A549 (cell line): ENCODE results near the gene HSPH1. TPM values are rescaled to one million over a fixed set of nuclear protein-coding genes. Genes with fewer than 3 reads are reported as not detected.

Experiments used
- ATAC-seq, 2 experiments: fragments of 200-7000 bp in 1 of 2; fragments of >200 bp in 1 of 2; cut with Nextera tagmentation in 1 of 2; cut with Tn5 transposase in 1 of 2; 3 replicates each; pipeline versions ENCODE4 v1.8.0 to v1.9.1; 2018 to 2020; ENCODE audit warnings: mild to moderate bottlenecking in 1 of 2, moderate library complexity in 1 of 2
- CTCF ChIA-PET: fragments of 300-600 bp; sonication (Branson Sonifier 250); formaldehyde crosslinking; extraction: SDS; loops from one replicate; lab custom pipeline; 2021; ENCODE audit warnings: antibody characterized with exemption, inconsistent platforms; lab: Yijun Ruan, JAX
- POLR2A ChIA-PET: fragments of 350-600 bp; formaldehyde crosslinking; extraction: SDS; loops from one replicate; lab custom pipeline; 2021; ENCODE audit warnings: antibody characterized with exemption, inconsistent platforms; lab: Yijun Ruan, JAX
- DNase-seq, 2 experiments: peaks; one replicate each; pipeline versions ENCODE4 v3.0.0 to v3.0.0-alpha.2; 2011 to 2016; ENCODE audit warnings: low read depth in 1 of 2, low spot score in 1 of 2
- FAIRE-seq: peaks from 2 replicates; lab custom pipeline; 2011; peaks lifted over from hg19 to GRCh38; lab: Jason Lieb, UNC
- H3K27ac ChIP-seq, 2 experiments: fragments of >200 bp; sonication (Bioruptor Twin); formaldehyde crosslinking; 3 replicates each; pipeline ENCODE4 v1.5.1; 2016 to 2017
- H3K4me1 ChIP-seq: fragments of >200 bp; sonication (Bioruptor Twin); formaldehyde crosslinking; 3 replicates; pipeline ENCODE4 v1.6.1; 2016
- H3K4me2 ChIP-seq: fragments of >200 bp; sonication (Bioruptor Twin); formaldehyde crosslinking; 3 replicates; pipeline ENCODE4 v1.6.1; 2016
- H3K4me3 ChIP-seq: fragments of >200 bp; sonication (Bioruptor Twin); formaldehyde crosslinking; 3 replicates; pipeline ENCODE4 v1.5.1; 2016
- H3K9me3 ChIP-seq: fragments of >200 bp; sonication (Bioruptor Twin); formaldehyde crosslinking; 3 replicates; pipeline ENCODE4 v1.6.1; 2016
- CBX8 ChIP-seq: fragments of 200-600 bp; sonication (generic); IDR thresholded peaks from 2 replicates; pipeline ENCODE4 v1.6.1; 2016
- CEBPB ChIP-seq, 2 experiments: fragments of >200 bp in 1 of 2; sonication (Bioruptor Twin) in 1 of 2; formaldehyde crosslinking in 1 of 2; IDR thresholded peaks; 2 replicates each; pipeline ENCODE4 v1.6.1; 2012 to 2016
- CHD4 ChIP-seq: fragments of 200-600 bp; sonication (generic); IDR thresholded peaks from 2 replicates; pipeline ENCODE4 v1.6.1; 2016; ENCODE audit warnings: antibody characterized with exemption, mild to moderate bottlenecking, borderline replicate concordance
- EHMT2 ChIP-seq: fragments of 200-600 bp; sonication (generic); IDR thresholded peaks from 2 replicates; pipeline ENCODE4 v1.6.1; 2016; ENCODE audit warnings: antibody characterized with exemption, low read depth, mild to moderate bottlenecking, moderate library complexity
- EP300 ChIP-seq, 2 experiments: fragments of >200 bp; sonication (Bioruptor Twin); formaldehyde crosslinking; IDR thresholded peaks; 2 replicates in 1 of 2; 3 replicates in 1 of 2; pipeline ENCODE4 v1.6.1; 2016 to 2017
- ESRRA ChIP-seq: fragments of 150-350 bp; IDR thresholded peaks from 2 replicates; pipeline ENCODE4 v1.6.1; 2014; ENCODE audit warnings: mild to moderate bottlenecking, low read length, borderline replicate concordance
- FOSB ChIP-seq: fragments of 250-450 bp; sonication (Bioruptor Pico); IDR thresholded peaks from 2 replicates; pipeline ENCODE4 v1.5.0; 2020; ENCODE audit warnings: mild to moderate bottlenecking, moderate library complexity
- HEYL ChIP-seq: fragments of 250-450 bp; sonication (Bioruptor Pico); IDR thresholded peaks from 2 replicates; pipeline ENCODE4 v1.8.0; 2021; ENCODE audit warnings: mild to moderate bottlenecking, moderate library complexity
- HOXA7 ChIP-seq: fragments of 250-450 bp; sonication (Bioruptor Pico); IDR thresholded peaks from 2 replicates; pipeline ENCODE4 v1.5.0; 2020; ENCODE audit warnings: mild to moderate bottlenecking, moderate library complexity
- HOXB5 ChIP-seq: fragments of 250-450 bp; sonication (Bioruptor Pico); IDR thresholded peaks from 2 replicates; pipeline ENCODE4 v1.5.0; 2020; ENCODE audit warnings: mild to moderate bottlenecking, moderate library complexity
- JUN ChIP-seq, 2 experiments: fragments of >200 bp; sonication (Bioruptor Twin); formaldehyde crosslinking; IDR thresholded peaks; 2 replicates in 1 of 2; 3 replicates in 1 of 2; pipeline ENCODE4 v1.6.1; 2016 to 2017
- KDM1A ChIP-seq: fragments of 200-600 bp; sonication (generic); IDR thresholded peaks from 2 replicates; pipeline ENCODE4 v1.6.1; 2016; ENCODE audit warnings: low read depth, mild to moderate bottlenecking
- MYC ChIP-seq: IDR thresholded peaks from 2 replicates; pipeline ENCODE4 v1.6.1; 2012; ENCODE audit warnings: mild to moderate bottlenecking, inconsistent platforms, low read length, improper control_type of control experiment, borderline replicate concordance
- NFE2L2 ChIP-seq: fragments of 150-350 bp; conservative IDR thresholded peaks from 2 replicates; pipeline ENCODE4 v1.6.1; 2014; ENCODE audit warnings: low read length
- NR3C1 ChIP-seq: fragments of >200 bp; sonication (Bioruptor Twin); formaldehyde crosslinking; IDR thresholded peaks from 3 replicates; pipeline ENCODE4 v1.6.1; 2017
- PHF8 ChIP-seq: fragments of 200-600 bp; sonication (generic); IDR thresholded peaks from 2 replicates; pipeline ENCODE4 v1.6.1; 2016; ENCODE audit warnings: low read depth, mild to moderate bottlenecking, antibody characterized with exemption, moderate library complexity, borderline replicate concordance
- POLR2A ChIP-seq: IDR thresholded peaks from 2 replicates; pipeline ENCODE4 v1.6.1; 2012; ENCODE audit warnings: mild to moderate bottlenecking, low read length
- POLR2AphosphoS2 ChIP-seq: conservative IDR thresholded peaks from 2 replicates; pipeline ENCODE4 v1.6.1; 2012; ENCODE audit warnings: low read length, improper control_type of control experiment, inconsistent platforms
- RAD21 ChIP-seq, 2 experiments: fragments of >200 bp in 1 of 2; sonication (Bioruptor Twin) in 1 of 2; formaldehyde crosslinking in 1 of 2; IDR thresholded peaks in 1 of 2; conservative IDR thresholded peaks in 1 of 2; 2 replicates in 1 of 2; 3 replicates in 1 of 2; pipeline ENCODE4 v1.6.1; 2012 to 2018; ENCODE audit warnings: inconsistent platforms in 1 of 2
- RARB ChIP-seq: fragments of 250-450 bp; sonication (Bioruptor Pico); IDR thresholded peaks from 2 replicates; pipeline ENCODE4 v1.8.0; 2021; ENCODE audit warnings: mild to moderate bottlenecking, moderate library complexity
- RCOR1 ChIP-seq: fragments of 150-350 bp; IDR thresholded peaks from 2 replicates; pipeline ENCODE4 v1.6.1; 2014; ENCODE audit warnings: antibody characterized with exemption, low read length, low read depth
- SMC3 ChIP-seq: fragments of >200 bp; sonication (Bioruptor Twin); formaldehyde crosslinking; IDR thresholded peaks from 3 replicates; pipeline ENCODE4 v1.6.1; 2018; ENCODE audit warnings: inconsistent platforms
- SREBF2 ChIP-seq: fragments of 450-650 bp; IDR thresholded peaks from 2 replicates; pipeline ENCODE4 v1.6.1; 2014; ENCODE audit warnings: mild to moderate bottlenecking, moderate library complexity
- TFCP2L1 ChIP-seq: fragments of 250-450 bp; sonication (Bioruptor Pico); IDR thresholded peaks from 2 replicates; pipeline ENCODE4 v1.5.0; 2021; ENCODE audit warnings: mild to moderate bottlenecking
- ZSCAN20 ChIP-seq: fragments of 250-450 bp; sonication (Bioruptor Pico); IDR thresholded peaks from 2 replicates; pipeline ENCODE4 v1.8.0; 2022; ENCODE audit warnings: mild to moderate bottlenecking, moderate library complexity
- WGBS: methylation state at CpG from one replicate; pipeline ENCODE4 v1.1.6; 2017; ENCODE audit errors: missing lambda C conversion rate; 5-methylcytosine and 5-hydroxymethylcytosine counted together
- polyA plus RNA-seq, 4 experiments: library from polyadenylated mRNA; depleted of rRNA in 3 of 4; stranded (reverse); fragments of >200 nt; fragmentation: RNase III in 1 of 4; extraction: RNeasy Plus Mini Kit Qiagen cat#74134 plus additional on column Dnase treatment in 1 of 4; gene quantifications; 2 replicates in 3 of 4; 3 replicates in 1 of 4; pipeline ENCODE4 v1.2.3, GENCODE V29; 2011 to 2017
- TF ChIP-seq, protein P1 (sequence below): IDR thresholded peaks from 2 replicates; pipeline ENCODE4 v1.6.1; 2012
- TF ChIP-seq, protein P2 (sequence below): fragments of >200 bp; sonication (Bioruptor Twin); formaldehyde crosslinking; IDR thresholded peaks from 3 replicates; pipeline ENCODE4 v1.6.1; 2016
- TF ChIP-seq, protein P3 (sequence below): fragments of >200 bp; sonication (Bioruptor Twin); formaldehyde crosslinking; IDR thresholded peaks from 3 replicates; pipeline ENCODE4 v1.5.1; 2016
- TF ChIP-seq, protein P4 (sequence below): fragments of 250-450 bp; sonication (Bioruptor Pico); IDR thresholded peaks from 2 replicates; pipeline ENCODE4 v1.5.0; 2021; ENCODE audit warnings: mild to moderate bottlenecking, moderate library complexity, borderline replicate concordance

Gene HSPH1
- polyA plus RNA-seq, 2 of the 4 experiments (the other 2 are of a cell fraction), result 110 to 141 TPM

DNA sequence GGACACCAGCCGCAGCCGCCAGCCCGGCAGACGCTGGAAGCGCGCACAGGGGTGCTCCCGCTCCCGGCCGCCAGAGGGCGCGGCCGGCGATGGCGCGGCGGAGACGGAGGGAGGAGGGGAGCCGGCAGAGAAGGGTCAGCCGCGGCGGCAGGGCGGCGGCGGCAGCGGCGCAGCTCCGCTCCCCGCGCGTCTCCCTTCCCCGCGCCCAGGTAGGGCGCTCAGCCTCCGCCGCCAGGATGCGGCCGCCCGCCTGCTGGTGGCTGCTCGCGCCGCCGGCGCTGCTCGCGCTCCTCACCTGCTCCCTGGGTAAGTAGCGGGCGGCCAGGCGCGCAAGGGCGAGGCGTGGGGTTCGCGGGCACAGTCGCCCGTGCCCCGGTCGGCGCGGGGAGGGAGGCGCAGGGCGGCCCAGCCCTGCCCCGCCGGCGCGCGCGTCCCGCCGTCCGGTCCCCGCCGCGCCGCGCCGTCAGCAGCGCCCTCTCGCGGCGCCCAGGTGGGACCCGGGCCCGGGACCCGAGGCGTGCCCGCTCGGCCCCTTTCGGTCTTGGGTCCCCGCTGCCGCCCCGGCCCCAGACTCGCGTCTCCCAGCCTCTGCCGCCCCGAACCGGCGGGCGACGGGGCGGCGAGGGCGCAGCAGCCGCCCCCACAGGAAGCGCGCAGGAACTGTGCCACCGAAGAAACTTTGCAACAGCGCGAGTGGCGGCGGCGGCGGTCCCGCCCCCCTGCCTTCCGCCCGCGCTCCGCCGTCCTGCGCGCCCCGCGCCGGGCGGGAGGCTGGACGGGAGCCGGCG lies 38.3 kb upstream of the HSPH1 start, which contains the start of gene B3GLCT:
Gene B3GLCT, plus strand, starts transcription at position 127 of the 788 bp plus-strand sequence. Its CDS starts 110 bp downstream, at position 237.
- 0% methylated on average over 1 of the region's 126 CpGs for WGBS
- peak within 1 kb of the TSS; percentile 71 for H3K4me3 ChIP-seq
- H3K4me1 ChIP-seq, result peaks cover 16% of the 10 kb centered on the region
- FAIRE-seq (no peak), DNase-seq (peak; percentile 64 to 74), ATAC-seq (peak; percentile 91 to 94)
- POLR2A ChIA-PET, result interaction anchor here (0.8 kb wide), 1 partner anchor 154 kb away, joined by 3 read pairs; no protein-coding TSS in a partner anchor
- no peaks in the 10 kb centered on the region for H3K9me3 ChIP-seq
- TF ChIP-seq MYC (0 out of 2 replicates have a peak, but pooled peaks have one; percentile 22), CEBPB (IDR thresholded peaks at IDR 0.05) (no peak), RAD21 (conservative IDR thresholded peaks at IDR 0.05 in 1 of 2, IDR thresholded peaks at IDR 0.05 in 1 of 2) (peak in 1 of 2 experiments; percentile 28; a peak in 2 of 5 replicates), POLR2A (peak; percentile 60; the same call in 1 of the 2 replicates), JUN (IDR thresholded peaks at IDR 0.05) (peak; percentile 47 to 50; a peak in 3 of 5 replicates), RARB (CRISPR knock-in tag) (no peak), NR3C1 (no peak), CBX8 (no peak), SMC3 (peak; percentile 56), EHMT2 (no peak), PHF8 (no peak; the same call in 1 of the 2 replicates), HEYL (CRISPR knock-in tag) (no peak)
- TF ChIP-seq, protein P1, sequence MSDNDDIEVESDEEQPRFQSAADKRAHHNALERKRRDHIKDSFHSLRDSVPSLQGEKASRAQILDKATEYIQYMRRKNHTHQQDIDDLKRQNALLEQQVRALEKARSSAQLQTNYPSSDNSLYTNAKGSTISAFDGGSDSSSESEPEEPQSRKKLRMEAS, result 0 out of 2 replicates have a peak, but pooled peaks have one; percentile 15
- TF ChIP-seq, protein P2, sequence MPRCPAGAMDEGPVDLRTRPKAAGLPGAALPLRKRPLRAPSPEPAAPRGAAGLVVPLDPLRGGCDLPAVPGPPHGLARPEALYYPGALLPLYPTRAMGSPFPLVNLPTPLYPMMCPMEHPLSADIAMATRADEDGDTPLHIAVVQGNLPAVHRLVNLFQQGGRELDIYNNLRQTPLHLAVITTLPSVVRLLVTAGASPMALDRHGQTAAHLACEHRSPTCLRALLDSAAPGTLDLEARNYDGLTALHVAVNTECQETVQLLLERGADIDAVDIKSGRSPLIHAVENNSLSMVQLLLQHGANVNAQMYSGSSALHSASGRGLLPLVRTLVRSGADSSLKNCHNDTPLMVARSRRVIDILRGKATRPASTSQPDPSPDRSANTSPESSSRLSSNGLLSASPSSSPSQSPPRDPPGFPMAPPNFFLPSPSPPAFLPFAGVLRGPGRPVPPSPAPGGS, result no peak
- TF ChIP-seq, protein P3, sequence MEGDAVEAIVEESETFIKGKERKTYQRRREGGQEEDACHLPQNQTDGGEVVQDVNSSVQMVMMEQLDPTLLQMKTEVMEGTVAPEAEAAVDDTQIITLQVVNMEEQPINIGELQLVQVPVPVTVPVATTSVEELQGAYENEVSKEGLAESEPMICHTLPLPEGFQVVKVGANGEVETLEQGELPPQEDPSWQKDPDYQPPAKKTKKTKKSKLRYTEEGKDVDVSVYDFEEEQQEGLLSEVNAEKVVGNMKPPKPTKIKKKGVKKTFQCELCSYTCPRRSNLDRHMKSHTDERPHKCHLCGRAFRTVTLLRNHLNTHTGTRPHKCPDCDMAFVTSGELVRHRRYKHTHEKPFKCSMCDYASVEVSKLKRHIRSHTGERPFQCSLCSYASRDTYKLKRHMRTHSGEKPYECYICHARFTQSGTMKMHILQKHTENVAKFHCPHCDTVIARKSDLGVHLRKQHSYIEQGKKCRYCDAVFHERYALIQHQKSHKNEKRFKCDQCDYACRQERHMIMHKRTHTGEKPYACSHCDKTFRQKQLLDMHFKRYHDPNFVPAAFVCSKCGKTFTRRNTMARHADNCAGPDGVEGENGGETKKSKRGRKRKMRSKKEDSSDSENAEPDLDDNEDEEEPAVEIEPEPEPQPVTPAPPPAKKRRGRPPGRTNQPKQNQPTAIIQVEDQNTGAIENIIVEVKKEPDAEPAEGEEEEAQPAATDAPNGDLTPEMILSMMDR, result peak; percentile 61
- H3K4me2 ChIP-seq, result peak within 1 kb of the TSS; percentile 91
- CTCF ChIA-PET, result interaction anchor here (0.7 to 2.8 kb wide), 23 partner anchors 8 to 535 kb away, joined by 3 to 20 read pairs (median 4); no protein-coding TSS in a partner anchor
- peak within 1 kb of the TSS; percentile 96 to 100 for H3K27ac ChIP-seq

DNA sequence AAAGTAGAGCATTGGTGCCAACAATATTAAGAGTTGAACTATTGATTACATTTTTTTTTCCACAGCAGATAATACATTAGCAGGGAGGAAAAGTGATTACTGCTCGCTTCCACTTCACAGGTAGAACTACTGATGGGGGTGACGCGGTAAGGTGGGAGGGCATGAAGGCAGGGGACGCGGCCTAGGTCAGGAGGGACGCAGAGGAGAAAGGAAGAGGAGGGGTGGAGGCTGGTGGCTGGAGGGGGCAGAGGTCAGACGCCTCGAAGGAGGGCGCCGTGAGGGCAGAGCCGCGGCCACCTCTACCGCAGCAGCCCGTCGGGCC lies 37.8 kb upstream of the HSPH1 start:
- CTCF ChIA-PET, result interaction anchor here (0.7 to 2.8 kb wide), 20 partner anchors 8 to 232 kb away, joined by 3 to 20 read pairs (median 4); no protein-coding TSS in a partner anchor
- peak overlapping the region; percentile 69 for H3K4me2 ChIP-seq
- peak overlapping the region; percentile 96 to 100; a peak in 5 of 6 replicates for H3K27ac ChIP-seq
- TF ChIP-seq HOXB5 (CRISPR knock-in tag) (no peak), EP300 (IDR thresholded peaks at IDR 0.05) (no peak), HOXA7 (CRISPR knock-in tag) (no peak), HEYL (CRISPR knock-in tag) (no peak), ESRRA (no peak), ZSCAN20 (CRISPR knock-in tag) (no peak), CEBPB (IDR thresholded peaks at IDR 0.05) (no peak), FOSB (CRISPR knock-in tag) (no peak), RCOR1 (no peak), SREBF2 (no peak), KDM1A (no peak), SMC3 (no peak), POLR2AphosphoS2 (no peak), TFCP2L1 (no peak), NFE2L2 (no peak), CHD4 (no peak), JUN (IDR thresholded peaks at IDR 0.05) (no peak)
- TF ChIP-seq, protein P4, sequence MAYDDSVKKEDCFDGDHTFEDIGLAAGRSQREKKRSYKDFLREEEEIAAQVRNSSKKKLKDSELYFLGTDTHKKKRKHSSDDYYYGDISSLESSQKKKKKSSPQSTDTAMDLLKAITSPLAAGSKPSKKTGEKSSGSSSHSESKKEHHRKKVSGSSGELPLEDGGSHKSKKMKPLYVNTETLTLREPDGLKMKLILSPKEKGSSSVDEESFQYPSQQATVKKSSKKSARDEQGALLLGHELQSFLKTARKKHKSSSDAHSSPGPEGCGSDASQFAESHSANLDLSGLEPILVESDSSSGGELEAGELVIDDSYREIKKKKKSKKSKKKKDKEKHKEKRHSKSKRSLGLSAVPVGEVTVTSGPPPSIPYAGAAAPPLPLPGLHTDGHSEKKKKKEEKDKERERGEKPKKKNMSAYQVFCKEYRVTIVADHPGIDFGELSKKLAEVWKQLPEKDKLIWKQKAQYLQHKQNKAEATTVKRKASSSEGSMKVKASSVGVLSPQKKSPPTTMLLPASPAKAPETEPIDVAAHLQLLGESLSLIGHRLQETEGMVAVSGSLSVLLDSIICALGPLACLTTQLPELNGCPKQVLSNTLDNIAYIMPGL, result no peak
- DNase-seq (no peak), ATAC-seq (no peak), FAIRE-seq (no peak)
- WGBS, result 19% methylated on average over 15 of the region's 15 CpGs
- no peaks in the 10 kb centered on the region for H3K9me3 ChIP-seq
- POLR2A ChIA-PET, result interaction anchor here (0.8 kb wide), 1 partner anchor 154 kb away, joined by 3 read pairs; no protein-coding TSS in a partner anchor
- peak overlapping the region; percentile 71; the same call in 2 of the 3 replicates for H3K4me3 ChIP-seq
- H3K4me1 ChIP-seq, result peaks cover 10% of the 10 kb centered on the region
